Thymus (tissue), 14 donors: ENCODE data around the gene NDUFA5. TPM values are rescaled to one million over a fixed set of nuclear protein-coding genes. Genes with fewer than 3 reads are reported as not detected.
A peak's percentile ranks its signal among the peaks of the same experiment; 100 is the strongest.

ENCODE experiments used
- DNase-seq, 9 donors: peaks; one replicate each; pipeline ENCODE4 v3.0.0-alpha.2; 2013; ENCODE audit warnings: low spot score in 9 of 9, low read depth in 6 of 9, missing footprints in 1 of 9
- H3K27ac ChIP-seq, 2 donors: one replicate each; pipeline ENCODE4 v1.5.1; 2013; ENCODE audit warnings: control low read depth in 1 of 2, low read depth in 1 of 2, low read length in 1 of 2, mild to moderate bottlenecking in 1 of 2, moderate library complexity in 1 of 2
- H3K27me3 ChIP-seq, 2 donors: one replicate each; pipeline ENCODE4 v1.5.1; 2013; ENCODE audit warnings: low read length in 1 of 2; ENCODE audit not compliant: control insufficient read depth in 2 of 2, insufficient read depth in 1 of 2
- H3K36me3 ChIP-seq, 2 donors: one replicate each; pipeline ENCODE4 v1.5.1; 2013; ENCODE audit warnings: low read length in 1 of 2, mild to moderate bottlenecking in 1 of 2, moderate library complexity in 1 of 2; ENCODE audit not compliant: control insufficient read depth in 2 of 2, insufficient read depth in 2 of 2
- H3K4me1 ChIP-seq, 2 donors: one replicate each; pipeline ENCODE4 v1.5.1; 2013; ENCODE audit warnings: low read length in 2 of 2; ENCODE audit not compliant: control insufficient read depth in 2 of 2, insufficient read depth in 2 of 2
- H3K4me3 ChIP-seq, 2 donors: one replicate each; pipeline ENCODE4 v1.5.1; 2013; ENCODE audit warnings: low read length in 2 of 2, control low read depth in 1 of 2, mild to moderate bottlenecking in 1 of 2
- H3K9me3 ChIP-seq, 2 donors: one replicate each; pipeline ENCODE4 v1.5.1; 2013; ENCODE audit warnings: low read length in 1 of 2, mild to moderate bottlenecking in 1 of 2; ENCODE audit not compliant: control insufficient read depth in 2 of 2, insufficient read depth in 1 of 2
- WGBS: extraction: QIAGEN DNeasy Blood & Tissue Kit; methylation state at CpG from one replicate; pipeline ENCODE4 v1.1.7; 2013; 5-methylcytosine and 5-hydroxymethylcytosine counted together
- long read RNA-seq, 10 donors: transcript quantifications; one replicate each; lab custom pipeline, GENCODE V29; 2026
- polyA plus RNA-seq: library from polyadenylated mRNA; stranded (reverse); fragments of 200-250 nt; gene quantifications from one replicate; pipeline ENCODE4 v1.2.3, GENCODE V29; 2013
- total RNA-seq: library from RNA; stranded (reverse); fragments of 120-200 nt; gene quantifications from one replicate; pipeline ENCODE4 v1.2.4, GENCODE V29; 2013
- donor health status: healthy.

The NDUFA5 gene
- total RNA-seq (73.5 TPM), polyA plus RNA-seq (146 TPM)
- long read RNA-seq, donor 1, transcript NDUFA5-201 (5 exons, 1,901 nt), result minor isoform, 6 of 15 reads
- long read RNA-seq, donor 1, transcript NDUFA5-202 (4 exons, 1,360 nt), result major isoform, 7 of 15 reads
- long read RNA-seq, donor 1, partial matches to known transcripts, result 0 of 15 reads
- long read RNA-seq, donor 1, other reads (novel, unspliced or antisense), result 0 of 15 reads
- long read RNA-seq, donor 2, result 0 reads
- long read RNA-seq, donor 3, transcript NDUFA5-203 (2 exons, 599 nt), result minor isoform, 7 of 204 reads
- long read RNA-seq, donor 3, transcript NDUFA5-202 (4 exons, 1,360 nt), result minor isoform, 73 of 204 reads
- long read RNA-seq, donor 3, transcript NDUFA5-210 (3 exons, 571 nt), result minor isoform, 6 of 204 reads
- long read RNA-seq, donor 3, transcript NDUFA5-201 (5 exons, 1,901 nt), result major isoform, 103 of 204 reads
- long read RNA-seq, donor 3, partial matches to known transcripts, result 11 of 204 reads
- long read RNA-seq, donor 3, other reads (novel, unspliced or antisense), result 0 of 204 reads
- long read RNA-seq, donor 4, transcript NDUFA5-202 (4 exons, 1,360 nt), result minor isoform, 17 of 40 reads
- long read RNA-seq, donor 4, transcript NDUFA5-201 (5 exons, 1,901 nt), result major isoform, 21 of 40 reads
- long read RNA-seq, donor 4, partial matches to known transcripts, result 0 of 40 reads
- long read RNA-seq, donor 4, other reads (novel, unspliced or antisense), result 0 of 40 reads
- long read RNA-seq, donor 5, transcript NDUFA5-202 (4 exons, 1,360 nt), result minor isoform, 78 of 218 reads
- long read RNA-seq, donor 5, transcript NDUFA5-203 (2 exons, 599 nt), result minor isoform, 6 of 218 reads
- long read RNA-seq, donor 5, transcript NDUFA5-201 (5 exons, 1,901 nt), result major isoform, 119 of 218 reads
- long read RNA-seq, donor 5, partial matches to known transcripts, result 7 of 218 reads
- long read RNA-seq, donor 5, other reads (novel, unspliced or antisense), result 0 of 218 reads
- long read RNA-seq, donor 6, transcript NDUFA5-201 (5 exons, 1,901 nt), result major isoform, 65 of 116 reads
- long read RNA-seq, donor 6, transcript NDUFA5-210 (3 exons, 571 nt), result minor isoform, 5 of 116 reads
- long read RNA-seq, donor 6, transcript NDUFA5-202 (4 exons, 1,360 nt), result minor isoform, 34 of 116 reads
- long read RNA-seq, donor 6, partial matches to known transcripts, result 6 of 116 reads
- long read RNA-seq, donor 6, other reads (novel, unspliced or antisense), result 0 of 116 reads
- long read RNA-seq, donor 7, full-length matches to known transcripts, result 96 of 96 reads
- long read RNA-seq, donor 7, partial matches to known transcripts, result 0 of 96 reads
- long read RNA-seq, donor 7, other reads (novel, unspliced or antisense), result 0 of 96 reads
- long read RNA-seq, donor 8, transcript NDUFA5-202 (4 exons, 1,360 nt), result minor isoform, 7 of 34 reads
- long read RNA-seq, donor 8, transcript NDUFA5-201 (5 exons, 1,901 nt), result major isoform, 25 of 34 reads
- long read RNA-seq, donor 8, partial matches to known transcripts, result 0 of 34 reads
- long read RNA-seq, donor 8, other reads (novel, unspliced or antisense), result 0 of 34 reads
- long read RNA-seq, donor 9, transcript NDUFA5-202 (4 exons, 1,360 nt), result minor isoform, 24 of 74 reads
- long read RNA-seq, donor 9, transcript NDUFA5-201 (5 exons, 1,901 nt), result major isoform, 44 of 74 reads
- long read RNA-seq, donor 9, partial matches to known transcripts, result 0 of 74 reads
- long read RNA-seq, donor 9, other reads (novel, unspliced or antisense), result 0 of 74 reads
- long read RNA-seq, donor 10, transcript NDUFA5-202 (4 exons, 1,360 nt), result minor isoform, 23 of 88 reads
- long read RNA-seq, donor 10, transcript NDUFA5-201 (5 exons, 1,901 nt), result major isoform, 63 of 88 reads
- long read RNA-seq, donor 10, partial matches to known transcripts, result 0 of 88 reads
- long read RNA-seq, donor 10, other reads (novel, unspliced or antisense), result 0 of 88 reads

- peaks cover 2 to 10% of the 10 kb centered on the region in 2 donors for H3K36me3 ChIP-seq
- H3K4me3 ChIP-seq, result peak within 1 kb of the TSS; percentile 75 to 100
- no peaks in the 10 kb centered on the region for H3K27me3 ChIP-seq
- H3K4me1 ChIP-seq, result peaks cover 5 to 10% of the 10 kb centered on the region in 2 donors
- WGBS, result 1% methylated on average over 40 of the region's 40 CpGs
- H3K9me3 ChIP-seq, result no peaks in the 10 kb centered on the region
- peak; percentile 95 to 99 (median 98) for DNase-seq
- peak within 1 kb of the TSS; percentile 86 for H3K27ac ChIP-seq
These were observed at the start of gene NDUFA5 for GRCh38 chr7:123557398-123558288. Gene NDUFA5, minus strand, starts transcription at chr7:123557818. Its CDS starts 23 bp downstream, at chr7:123557795.

GRCh38 chr7:123604739-123605138 lies 47.1 kb upstream of the NDUFA5 start:
- H3K4me1 ChIP-seq, result no peaks in the 10 kb centered on the region
- H3K4me3 ChIP-seq, result no peak overlapping the region
- no peak overlapping the region for H3K27ac ChIP-seq
- H3K36me3 ChIP-seq, result no peaks in the 10 kb centered on the region
- 59% methylated on average over 3 of the region's 3 CpGs for WGBS
- H3K27me3 ChIP-seq, result no peaks in the 10 kb centered on the region
- DNase-seq, result no peak
- H3K9me3 ChIP-seq, result no peaks in the 10 kb centered on the region

DNA sequence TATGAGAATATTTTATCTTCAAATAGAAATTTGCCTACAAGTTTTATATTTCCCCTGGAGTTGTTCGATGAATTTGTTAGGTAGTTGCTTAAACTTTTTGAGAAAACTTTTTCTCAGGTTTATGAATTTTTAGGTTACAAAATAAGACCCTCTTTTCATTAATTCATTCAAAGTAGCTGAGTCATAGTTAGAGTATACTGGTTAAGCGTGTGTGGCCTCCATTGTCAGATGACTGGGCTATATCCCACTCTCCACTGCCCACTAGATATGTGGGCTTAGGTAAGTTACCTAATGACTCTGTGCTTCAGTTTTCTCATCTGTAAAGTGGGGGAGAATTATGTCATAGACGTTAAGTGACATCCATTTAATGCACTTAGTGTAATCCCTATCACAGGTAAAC lies 45.0 kb upstream of the NDUFA5 start:
- Histone ChIP-seq H3K9me3 (no peaks in the 10 kb centered on the region), H3K4me1 (no peaks in the 10 kb centered on the region), H3K4me3 (no peak overlapping the region), H3K27me3 (no peaks in the 10 kb centered on the region), H3K27ac (no peak overlapping the region), H3K36me3 (no peaks in the 10 kb centered on the region)
- DNase-seq, result no peak
- 94% methylated on average over 3 of the region's 3 CpGs for whole genome bisulfite sequencing

- Histone ChIP-seq H3K4me3 (no peak within 1 kb of the TSS), H3K36me3 (no peaks in the 10 kb centered on the region), H3K9me3 (no peaks in the 10 kb centered on the region), H3K27me3 (no peaks in the 10 kb centered on the region), H3K27ac (no peak within 1 kb of the TSS), H3K4me1 (no peaks in the 10 kb centered on the region)
- no peak for DNase-seq
- WGBS, result 95% methylated on average over 4 of the region's 4 CpGs
These were observed 43.9 kb upstream of the NDUFA5 start, which contains the start of gene ASB15 for GRCh38 chr7:123601530-123601929. Gene ASB15, plus strand, starts transcription at chr7:123601821. Its CDS starts 12,682 bp downstream, at chr7:123614503.

GRCh38 chr7:123600876-123601275 lies 43.3 kb upstream of the NDUFA5 start:
- Histone ChIP-seq H3K27me3 (no peaks in the 10 kb centered on the region), H3K4me3 (no peak overlapping the region), H3K4me1 (no peaks in the 10 kb centered on the region), H3K36me3 (no peaks in the 10 kb centered on the region), H3K27ac (no peak overlapping the region), H3K9me3 (no peaks in the 10 kb centered on the region)
- 78% methylated on average over 3 of the region's 3 CpGs for WGBS
- DNase-seq, result no peak

DNA sequence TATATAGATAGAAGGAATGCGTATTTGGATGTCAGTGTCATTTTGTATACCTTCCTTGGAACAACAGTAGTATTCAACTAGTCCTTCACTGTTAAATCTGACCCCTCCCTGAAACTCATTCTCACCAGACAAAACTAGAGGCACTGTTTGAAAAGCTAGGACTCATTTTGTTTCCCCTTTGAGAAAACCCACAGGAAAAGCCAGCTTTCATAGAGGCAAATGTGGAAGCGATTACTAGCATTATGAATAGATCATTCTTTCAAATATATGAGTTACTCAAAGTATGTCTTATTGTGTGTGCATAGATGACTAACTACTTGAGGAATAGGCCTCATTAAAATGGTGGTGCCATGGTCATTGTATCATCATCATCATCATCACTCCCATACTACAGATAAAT lies 42.1 kb upstream of the NDUFA5 start:
- Histone ChIP-seq H3K27me3 (no peaks in the 10 kb centered on the region), H3K36me3 (no peaks in the 10 kb centered on the region), H3K4me3 (no peak overlapping the region), H3K4me1 (no peaks in the 10 kb centered on the region), H3K27ac (no peak overlapping the region), H3K9me3 (no peaks in the 10 kb centered on the region)
- DNase-seq, result no peak
- WGBS, result 94% methylated on average over 2 of the region's 2 CpGs

DNA sequence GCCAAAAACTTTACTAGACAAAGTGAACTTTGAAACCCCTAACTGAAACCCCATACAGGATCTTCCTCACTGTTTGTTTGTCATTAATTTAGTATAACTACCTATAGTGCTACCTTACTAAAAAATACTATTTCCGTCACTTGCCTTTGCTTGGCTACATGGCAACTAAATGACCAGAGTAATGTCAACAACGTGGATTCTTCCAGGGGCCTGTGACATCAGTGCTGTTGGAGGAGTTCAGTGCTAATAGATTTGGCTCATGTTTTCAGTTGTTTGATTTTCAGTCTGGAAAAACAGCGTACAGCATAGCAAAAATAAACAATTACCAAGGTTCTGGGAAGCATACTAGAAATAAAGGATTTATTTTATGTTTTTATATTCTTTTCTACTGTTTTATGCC lies 41.0 kb upstream of the NDUFA5 start:
- Histone ChIP-seq H3K4me1 (no peaks in the 10 kb centered on the region), H3K4me3 (no peak overlapping the region), H3K27ac (no peak overlapping the region), H3K36me3 (no peaks in the 10 kb centered on the region), H3K9me3 (no peaks in the 10 kb centered on the region), H3K27me3 (no peaks in the 10 kb centered on the region)
- WGBS, result 85% methylated on average over 3 of the region's 3 CpGs
- DNase-seq, result no peak
